Panc1 (cell line): ENCODE data around the gene CCDC12. TPM values are rescaled to one million over a fixed set of nuclear protein-coding genes. Genes with fewer than 3 reads are reported as not detected.

Experiments
- ATAC-seq: fragments of 200-7000 bp; cut with Tn5 transposase; 2 replicates; pipeline ENCODE4 v1.9.1; 2020; ENCODE audit warnings: mild to moderate bottlenecking, moderate library complexity
- BruUV-seq: library from RNA; stranded (reverse); fragments of 400-500 nt; replicated peaks from 2 replicates; lab custom pipeline; 2021; lab: Mats Ljungman, UMichigan
- CTCF ChIA-PET: fragments of 300-600 bp; sonication (Branson Sonifier 250); formaldehyde crosslinking; loops from one replicate; lab custom pipeline; 2022; ENCODE audit warnings: antibody characterized with exemption; lab: Charles Lee
- POLR2A ChIA-PET: fragments of 300-600 bp; sonication (Branson Sonifier 250); formaldehyde crosslinking; loops from one replicate; lab custom pipeline; 2022; ENCODE audit warnings: antibody characterized with exemption; lab: Charles Lee
- DNase-seq: peaks from one replicate; pipeline ENCODE4 v3.0.0-alpha.2; 2010; ENCODE audit warnings: low read depth, low spot score
- H3K27ac ChIP-seq: 2 replicates; pipeline ENCODE4 v1.5.1; 2011; ENCODE audit warnings: mild to moderate bottlenecking, low read length, inconsistent platforms
- H3K27me3 ChIP-seq: fragments of 200-500 bp; sonication (Bioruptor generic); 2 replicates; pipeline ENCODE4 v1.6.0; 2014; ENCODE audit warnings: low read length, inconsistent platforms; ENCODE audit not compliant: control insufficient read depth, insufficient read depth
- H3K36me3 ChIP-seq: fragments of 200-500 bp; sonication (Bioruptor generic); 2 replicates; pipeline ENCODE4 v1.5.1; 2014; ENCODE audit warnings: inconsistent platforms, mild to moderate bottlenecking, low read length, moderate library complexity; ENCODE audit not compliant: control insufficient read depth, insufficient read depth
- H3K4me1 ChIP-seq: 2 replicates; pipeline ENCODE4 v1.5.1; 2011; ENCODE audit warnings: inconsistent platforms, mild to moderate bottlenecking, low read length, moderate library complexity; ENCODE audit not compliant: control insufficient read depth, insufficient read depth
- H3K4me3 ChIP-seq, 2 experiments: 2 replicates each; pipeline ENCODE4 v1.5.1; 2011 to 2012; ENCODE audit warnings: low read depth in 2 of 2, low read length in 2 of 2, mild to moderate bottlenecking in 2 of 2, inconsistent platforms in 1 of 2, moderate library complexity in 1 of 2
- H3K9me3 ChIP-seq: fragments of 200-500 bp; sonication (Bioruptor generic); 2 replicates; pipeline ENCODE4 v1.5.1; 2014; ENCODE audit warnings: low read depth, mild to moderate bottlenecking, inconsistent platforms, low read length, moderate library complexity; ENCODE audit not compliant: control insufficient read depth, insufficient read depth
- CTCF ChIP-seq: fragments of 450-650 bp; IDR thresholded peaks from 2 replicates; pipeline ENCODE4 v1.5.1; 2017; ENCODE audit warnings: mild to moderate bottlenecking
- POLR2AphosphoS5 ChIP-seq: IDR thresholded peaks from 2 replicates; pipeline ENCODE4 v1.6.1; 2012; ENCODE audit warnings: mild to moderate bottlenecking, low read depth, low read length, moderate library complexity
- REST ChIP-seq, 2 experiments: IDR thresholded peaks; 2 replicates each; pipeline ENCODE4 v1.6.1; 2011 to 2012; ENCODE audit warnings: low read depth in 2 of 2, control low read depth in 1 of 2, low read length in 1 of 2, mild to moderate bottlenecking in 1 of 2, moderate library complexity in 1 of 2; ENCODE audit not compliant: insufficient read depth in 1 of 2
- SIN3A ChIP-seq: IDR thresholded peaks from 2 replicates; pipeline ENCODE4 v1.6.1; 2012; ENCODE audit warnings: low read depth, mild to moderate bottlenecking, low read length, moderate library complexity, borderline replicate concordance; ENCODE audit not compliant: insufficient read depth
- TCF7L2 ChIP-seq: IDR thresholded peaks from 2 replicates; pipeline ENCODE4 v1.6.1; 2011; ENCODE audit warnings: mild to moderate bottlenecking, low read depth, low read length, inconsistent platforms
- in situ Hi-C: cut with HindIII; loops from 2 replicates; pipeline ENCODE4 v1.10.0; 2016; ENCODE audit warnings: low sequenced_read_pairs, low pct_unique_long_range_greater_than_20kb
- intact Hi-C: fragments of 100-400 bp; cut with micrococcal nuclease; formaldehyde crosslinking; loops from one replicate; pipeline ENCODE4 v1.10.0; 2022; ENCODE audit not compliant: unreplicated experiment
- total RNA-seq: library from RNA; stranded (reverse); gene quantifications from one replicate; pipeline ENCODE4 v1.2.1, GENCODE V29; 2021; ENCODE audit not compliant: unreplicated experiment

Gene CCDC12
- total RNA-seq, 1 experiment from 2014 or later: 35.5 TPM

GRCh38 chr3:46918202-46918601, 58.3 kb downstream of the CCDC12 start:
- no TSS peak for BruUV-seq

GRCh38 chr3:46917257-46917656, 59.3 kb downstream of the CCDC12 start:
- Histone ChIP-seq H3K9me3 (no peaks in the 10 kb centered on the region), H3K27me3 (no peaks in the 10 kb centered on the region), H3K4me1 (no peaks in the 10 kb centered on the region), H3K36me3 (peaks cover 4% of the 10 kb centered on the region), H3K27ac (no peak overlapping the region), H3K4me3 (no peak overlapping the region)
- ATAC-seq (no peak), DNase-seq (no peak)
- intact Hi-C loops: no loop called here
- ChIA-PET POLR2A (interaction anchor here (0.6 kb wide), 1 partner anchor 270 kb away, joined by 19 read pairs; no protein-coding TSS in a partner anchor), CTCF (no interaction called here)
- BruUV-seq: no TSS peak
- in situ Hi-C loops: no loop called here
- no peak for TF ChIP-seq CTCF
- no peak for TF ChIP-seq SIN3A

More at GRCh38 chr3:46918202-46918601, 58.3 kb downstream of the CCDC12 start:
- Histone ChIP-seq H3K27me3 (no peaks in the 10 kb centered on the region), H3K9me3 (no peaks in the 10 kb centered on the region), H3K36me3 (peaks cover 4% of the 10 kb centered on the region), H3K4me3 (no peak overlapping the region), H3K4me1 (no peaks in the 10 kb centered on the region), H3K27ac (no peak overlapping the region)
- in situ Hi-C loops: no loop called here
- DNase-seq (no peak), ATAC-seq (no peak)
- intact Hi-C loops: no loop called here
- ChIA-PET POLR2A (no interaction called here), CTCF (no interaction called here)
- TF ChIP-seq TCF7L2 (no peak), REST (IDR thresholded peaks at IDR 0.05; ENCODE audit: insufficient read depth in 1 of 2, low read depth in 2 of 2, low read length in 1 of 2) (no peak), SIN3A (no peak), POLR2AphosphoS5 (no peak), CTCF (no peak)
